GM18861 (cell line): ENCODE measurements around the gene SULT1C2.
"Not testable (repeated sequence)": the region's sequence is repeated elsewhere in the genome, so short reads cannot be mapped to it uniquely, and the experiment has no call there.

Source experiments
- ATAC-seq: cut with Tn5 transposase; IDR thresholded peaks from one replicate; pipeline ENCODE4 v1.9.1; 2021; ENCODE audit not compliant: unreplicated experiment

SULT1C2 gene

GRCh38 chr2:108288534-108289106 lies at the start of gene SULT1C2:
Gene SULT1C2, plus strand, starts transcription at chr2:108288895. Its CDS starts 4,773 bp downstream, at chr2:108293668.
- ATAC-seq, result no peak

GRCh38 chr2:108239786-108240185 lies 48.9 kb upstream of the SULT1C2 start, which contains the start of gene SULT1C3:
Gene SULT1C3, plus strand, starts transcription at chr2:108239968. Its CDS starts 7,227 bp downstream, at chr2:108247195.
- no peak for ATAC-seq

- no peak for ATAC-seq
These were observed 47.7 kb upstream of the SULT1C2 start for GRCh38 chr2:108240966-108241365.

- ATAC-seq, result no peak
These were observed 45.1 kb upstream of the SULT1C2 start for GRCh38 chr2:108243566-108243965.

- no peak for ATAC-seq
These were observed 43.9 kb upstream of the SULT1C2 start for GRCh38 chr2:108244667-108245414.

- no peak for ATAC-seq
These were observed 35.6 kb upstream of the SULT1C2 start for GRCh38 chr2:108253106-108253505.

- no peak for ATAC-seq
These were observed 30.9 kb upstream of the SULT1C2 start for GRCh38 chr2:108257757-108258331.

- ATAC-seq, result no peak
These were observed 27.9 kb upstream of the SULT1C2 start for GRCh38 chr2:108260773-108261172.

GRCh38 chr2:108262036-108262435 lies 26.7 kb upstream of the SULT1C2 start:
- no peak for ATAC-seq

GRCh38 chr2:108263401-108263800 lies 25.3 kb upstream of the SULT1C2 start:
- no peak for ATAC-seq

GRCh38 chr2:108266218-108266617 lies 22.5 kb upstream of the SULT1C2 start:
- ATAC-seq, result no peak

- no peak for ATAC-seq
These were observed 21.6 kb upstream of the SULT1C2 start for GRCh38 chr2:108267101-108267500.

- no peak for ATAC-seq
These were observed 20.7 kb upstream of the SULT1C2 start for GRCh38 chr2:108268001-108268400.

- no peak for ATAC-seq
These were observed 18.3 kb upstream of the SULT1C2 start for GRCh38 chr2:108270346-108270745.

GRCh38 chr2:108270768-108271506 lies 17.8 kb upstream of the SULT1C2 start:
- ATAC-seq, result no peak

- no peak for ATAC-seq
These were observed 16.9 kb upstream of the SULT1C2 start for GRCh38 chr2:108271691-108272253.

- ATAC-seq, result no peak
These were observed 10.1 kb upstream of the SULT1C2 start for GRCh38 chr2:108278631-108279030.

- ATAC-seq, result no peak
These were observed 9.2 kb upstream of the SULT1C2 start for GRCh38 chr2:108279468-108279867.

GRCh38 chr2:108280466-108280865 lies 8.2 kb upstream of the SULT1C2 start:
- ATAC-seq, result no peak

GRCh38 chr2:108284566-108284965 lies 4.1 kb upstream of the SULT1C2 start:
- ATAC-seq, result not testable (repeated sequence)

GRCh38 chr2:108285616-108286015 lies 3.1 kb upstream of the SULT1C2 start:
- ATAC-seq, result no peak
